Effector memory CD4-positive, alpha-beta T cell (primary cell): ENCODE results near the gene RNF31.

ENCODE experiments used
- DNase-seq, 3 donors: peaks; one replicate each; pipeline ENCODE4 v3.0.0-alpha.2; 2020
- H3K27ac ChIP-seq: 2 replicates; pipeline ENCODE4 v1.7.0; 2013; ENCODE audit warnings: mild to moderate bottlenecking, low read length, moderate library complexity; ENCODE audit not compliant: insufficient read depth, poor library complexity, severe bottlenecking
- H3K27me3 ChIP-seq: replicated peaks from 2 replicates; pipeline ENCODE4 v1.7.0; 2013; ENCODE audit warnings: mild to moderate bottlenecking, low read length; ENCODE audit not compliant: insufficient read depth, control insufficient read depth, poor library complexity, severe bottlenecking
- H3K36me3 ChIP-seq: 2 replicates; pipeline ENCODE4 v1.7.0; 2013; ENCODE audit warnings: mild to moderate bottlenecking, low read length, moderate library complexity; ENCODE audit not compliant: control insufficient read depth, insufficient read depth
- H3K4me1 ChIP-seq: 2 replicates; pipeline ENCODE4 v1.7.0; 2013; ENCODE audit warnings: low read length, mild to moderate bottlenecking; ENCODE audit not compliant: control insufficient read depth, insufficient read depth, poor library complexity, severe bottlenecking
- H3K4me3 ChIP-seq: 2 replicates; pipeline ENCODE4 v1.7.0; 2013; ENCODE audit warnings: low read length, low read depth, mild to moderate bottlenecking; ENCODE audit not compliant: insufficient read depth, poor library complexity, severe bottlenecking
- H3K9me3 ChIP-seq: 2 replicates; pipeline ENCODE4 v1.7.0; 2013; ENCODE audit warnings: mild to moderate bottlenecking, low read length, moderate library complexity; ENCODE audit not compliant: control insufficient read depth

RNF31 gene

DNA sequence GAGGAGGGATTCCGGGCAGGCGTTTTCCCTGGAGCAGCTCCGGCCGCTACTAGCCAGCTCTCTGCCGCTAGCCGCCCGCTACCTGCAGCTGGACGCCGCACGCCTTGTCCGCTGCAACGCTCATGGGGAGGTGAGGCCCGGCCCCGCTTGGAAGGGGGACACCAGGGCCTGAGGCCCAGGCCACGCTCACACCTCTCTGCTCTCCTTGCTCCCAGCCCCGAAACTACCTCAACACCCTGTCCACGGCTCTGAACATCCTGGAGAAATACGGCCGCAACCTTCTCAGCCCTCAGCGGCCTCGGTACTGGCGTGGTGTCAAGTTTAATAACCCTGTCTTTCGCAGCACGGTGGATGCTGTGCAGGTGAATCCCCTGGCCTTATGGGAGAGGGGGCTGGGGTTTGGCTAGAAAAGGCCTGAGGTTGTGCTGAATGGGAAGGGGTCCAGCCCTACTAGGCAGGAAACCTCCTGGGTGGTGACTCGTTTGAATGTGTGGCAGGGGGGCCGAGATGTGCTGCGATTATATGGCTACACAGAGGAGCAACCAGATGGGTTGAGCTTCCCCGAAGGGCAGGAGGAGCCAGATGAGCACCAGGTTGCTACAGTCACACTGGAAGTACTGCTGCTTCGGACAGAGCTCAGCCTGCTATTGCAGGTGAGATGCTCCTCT is 597 bp downstream of the RNF31 start:
- H3K27ac ChIP-seq, result peak overlapping the region; percentile 93
- peaks cover 51% of the 10 kb centered on the region for H3K36me3 ChIP-seq
- peak in 1 of 3 donors; percentile 23 for DNase-seq
- no peaks in the 10 kb centered on the region for H3K9me3 ChIP-seq
- peak overlapping the region; percentile 93 for H3K4me3 ChIP-seq
- peaks cover 27% of the 10 kb centered on the region for H3K4me1 ChIP-seq
- no peaks in the 10 kb centered on the region for H3K27me3 ChIP-seq

DNA sequence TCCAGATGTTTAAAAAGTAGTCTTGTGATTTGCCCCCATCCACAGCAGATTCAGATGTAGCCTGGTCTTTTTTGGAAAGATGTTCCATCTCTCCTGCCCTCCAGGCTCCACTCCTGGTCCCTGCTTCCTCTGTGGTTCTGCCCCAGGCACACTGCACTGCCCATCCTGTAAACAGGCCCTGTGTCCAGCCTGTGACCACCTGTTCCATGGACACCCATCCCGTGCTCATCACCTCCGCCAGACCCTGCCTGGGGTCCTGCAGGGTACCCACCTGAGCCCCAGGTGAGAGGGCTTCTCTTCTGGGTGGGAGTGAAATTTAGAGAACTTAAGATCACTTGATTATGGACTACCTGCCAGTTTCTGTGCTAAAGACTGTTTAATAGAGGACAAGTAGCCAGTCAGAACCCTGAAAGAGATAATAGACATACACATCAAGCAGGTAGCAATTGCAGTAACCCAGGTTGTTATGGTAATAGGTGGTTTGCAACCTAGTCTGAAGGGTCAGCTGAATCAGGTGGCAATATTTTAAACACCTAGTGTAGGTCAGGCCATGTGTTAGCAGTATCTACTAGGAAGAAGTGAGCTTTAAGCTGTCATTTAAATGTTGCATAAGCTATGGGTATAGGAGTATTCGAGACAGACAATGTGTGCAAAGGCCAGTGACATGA is 2.1 kb downstream of the RNF31 start:
- Histone ChIP-seq H3K27ac (no peak overlapping the region), H3K36me3 (peaks cover 47% of the 10 kb centered on the region), H3K4me1 (peaks cover 27% of the 10 kb centered on the region), H3K9me3 (no peaks in the 10 kb centered on the region), H3K4me3 (no peak overlapping the region), H3K27me3 (no peaks in the 10 kb centered on the region)
- no peak for DNase-seq

GRCh38 chr14:24150061-24150460 is 2.8 kb downstream of the RNF31 start:
- Histone ChIP-seq H3K9me3 (no peaks in the 10 kb centered on the region), H3K27ac (no peak overlapping the region), H3K27me3 (no peaks in the 10 kb centered on the region), H3K4me3 (no peak overlapping the region), H3K36me3 (peaks cover 53% of the 10 kb centered on the region), H3K4me1 (peaks cover 27% of the 10 kb centered on the region)
- DNase-seq, result no peak

DNA sequence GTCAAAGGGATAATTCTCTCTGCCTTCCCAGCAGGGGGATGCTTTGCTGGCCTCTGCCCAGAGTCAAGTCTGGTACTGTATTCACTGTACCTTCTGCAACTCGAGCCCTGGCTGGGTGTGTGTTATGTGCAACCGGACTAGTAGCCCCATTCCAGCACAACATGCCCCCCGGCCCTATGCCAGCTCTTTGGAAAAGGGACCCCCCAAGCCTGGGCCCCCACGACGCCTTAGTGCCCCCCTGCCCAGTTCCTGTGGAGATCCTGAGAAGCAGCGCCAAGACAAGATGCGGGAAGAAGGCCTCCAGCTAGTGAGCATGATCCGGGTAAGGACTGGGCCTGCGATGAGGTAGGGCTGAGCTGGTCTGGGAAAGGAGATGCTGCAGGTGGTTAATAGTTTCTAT is 3.3 kb downstream of the RNF31 start:
- H3K9me3 ChIP-seq, result no peaks in the 10 kb centered on the region
- peaks cover 22% of the 10 kb centered on the region for H3K4me1 ChIP-seq
- peaks cover 58% of the 10 kb centered on the region for H3K36me3 ChIP-seq
- H3K4me3 ChIP-seq, result no peak overlapping the region
- no peak overlapping the region for H3K27ac ChIP-seq
- DNase-seq, result no peak
- H3K27me3 ChIP-seq, result no peaks in the 10 kb centered on the region

GRCh38 chr14:24150993-24151392 is 3.7 kb downstream of the RNF31 start:
- no peak for DNase-seq
- no peaks in the 10 kb centered on the region for H3K27me3 ChIP-seq
- H3K36me3 ChIP-seq, result peaks cover 63% of the 10 kb centered on the region
- H3K9me3 ChIP-seq, result no peaks in the 10 kb centered on the region
- H3K4me1 ChIP-seq, result peaks cover 17% of the 10 kb centered on the region
- H3K4me3 ChIP-seq, result no peak overlapping the region
- H3K27ac ChIP-seq, result no peak overlapping the region

GRCh38 chr14:24151404-24152080 is 4.2 kb downstream of the RNF31 start:
- no peak overlapping the region for H3K4me3 ChIP-seq
- DNase-seq, result no peak
- no peaks in the 10 kb centered on the region for H3K9me3 ChIP-seq
- H3K4me1 ChIP-seq, result peaks cover 17% of the 10 kb centered on the region
- H3K27ac ChIP-seq, result no peak overlapping the region
- H3K27me3 ChIP-seq, result no peaks in the 10 kb centered on the region
- H3K36me3 ChIP-seq, result peaks cover 66% of the 10 kb centered on the region

GRCh38 chr14:24155100-24155499 is 7.8 kb downstream of the RNF31 start:
- H3K4me1 ChIP-seq, result peaks cover under 1% of the 10 kb centered on the region
- no peaks in the 10 kb centered on the region for H3K27me3 ChIP-seq
- no peak for DNase-seq
- H3K4me3 ChIP-seq, result no peak overlapping the region
- H3K36me3 ChIP-seq, result peaks cover 78% of the 10 kb centered on the region
- no peak overlapping the region for H3K27ac ChIP-seq
- H3K9me3 ChIP-seq, result no peaks in the 10 kb centered on the region

DNA sequence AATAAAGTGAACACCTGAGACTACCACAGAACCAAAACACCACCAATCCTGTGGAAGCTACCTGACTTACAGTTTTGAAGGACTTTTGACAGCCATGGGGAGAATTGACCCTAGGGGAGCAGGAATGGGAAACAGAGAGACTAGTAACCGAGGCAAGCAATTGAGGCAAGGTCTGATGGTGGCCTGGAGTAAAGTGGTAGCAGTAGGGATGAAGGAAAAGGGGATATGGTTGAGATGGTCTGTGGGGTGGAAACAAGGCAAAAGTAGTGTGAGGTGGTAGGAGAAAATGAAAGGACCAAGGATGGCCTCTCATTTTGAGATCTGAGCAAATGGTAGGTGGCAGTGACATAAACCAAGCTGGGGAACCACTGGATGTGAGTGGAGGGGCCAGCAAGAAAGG is 9.5 kb downstream of the RNF31 start:
- Histone ChIP-seq H3K4me3 (no peak overlapping the region), H3K36me3 (peaks cover 66% of the 10 kb centered on the region), H3K27ac (no peak overlapping the region), H3K4me1 (peaks cover 3% of the 10 kb centered on the region), H3K27me3 (no peaks in the 10 kb centered on the region), H3K9me3 (no peaks in the 10 kb centered on the region)
- no peak for DNase-seq

GRCh38 chr14:24157331-24157730 is 10.0 kb downstream of the RNF31 start:
- peaks cover 62% of the 10 kb centered on the region for H3K36me3 ChIP-seq

More at GRCh38 chr14:24157331-24157730, 10.0 kb downstream of the RNF31 start:
- Histone ChIP-seq H3K4me3 (no peak overlapping the region), H3K27me3 (no peaks in the 10 kb centered on the region), H3K27ac (no peak overlapping the region), H3K9me3 (no peaks in the 10 kb centered on the region), H3K4me1 (peaks cover 8% of the 10 kb centered on the region)
- no peak for DNase-seq
